Hepatocyte (in vitro differentiated cells): Measurements from ENCODE around the gene SFT2D2. TPM values are rescaled to one million over a fixed set of nuclear protein-coding genes. Genes with fewer than 3 reads are reported as not detected.

ENCODE experiments used
- DNase-seq: peaks from one replicate; pipeline ENCODE4 v3.0.0-alpha.2; 2016; ENCODE audit warnings: low spot score
- H2AFZ ChIP-seq: fragments of 200-600 bp; sonication (generic); 2 replicates; pipeline ENCODE4 v1.6.0; 2016; ENCODE audit warnings: antibody characterized with exemption, mild to moderate bottlenecking
- H3K27ac ChIP-seq: fragments of 200-600 bp; sonication (generic); 2 replicates; pipeline ENCODE4 v1.5.1; 2016; ENCODE audit warnings: mild to moderate bottlenecking
- H3K27me3 ChIP-seq: fragments of 200-600 bp; sonication (generic); 2 replicates; pipeline ENCODE4 v1.6.1; 2016
- H3K36me3 ChIP-seq: fragments of 200-600 bp; sonication (generic); replicated peaks from 2 replicates; pipeline ENCODE4 v1.5.1; 2016; ENCODE audit warnings: low read depth; ENCODE audit not compliant: insufficient read depth
- H3K4me1 ChIP-seq: fragments of 200-600 bp; sonication (generic); 2 replicates; pipeline ENCODE4 v1.5.1; 2016; ENCODE audit warnings: mild to moderate bottlenecking, moderate library complexity; ENCODE audit not compliant: insufficient read depth
- H3K4me2 ChIP-seq: fragments of 200-600 bp; sonication (generic); 2 replicates; pipeline ENCODE4 v1.6.0; 2016
- H3K4me3 ChIP-seq: fragments of 200-600 bp; sonication (generic); 2 replicates; pipeline ENCODE4 v1.5.1; 2016; ENCODE audit warnings: mild to moderate bottlenecking
- H3K79me2 ChIP-seq: fragments of 200-600 bp; sonication (generic); 2 replicates; pipeline ENCODE4 v1.6.0; 2017; ENCODE audit warnings: mild to moderate bottlenecking
- H3K9me2 ChIP-seq: fragments of 200-600 bp; sonication (generic); replicated peaks from 2 replicates; pipeline ENCODE4 v1.6.0; 2017; ENCODE audit warnings: mild to moderate bottlenecking; ENCODE audit not compliant: insufficient read depth
- H3K9me3 ChIP-seq: fragments of 200-600 bp; sonication (generic); 2 replicates; pipeline ENCODE4 v1.5.1; 2016; ENCODE audit warnings: low read depth, mild to moderate bottlenecking
- H4K20me1 ChIP-seq: fragments of 200-600 bp; sonication (generic); 2 replicates; pipeline ENCODE4 v1.6.0; 2016; ENCODE audit warnings: mild to moderate bottlenecking; ENCODE audit not compliant: insufficient read depth, poor library complexity, severe bottlenecking
- CTCF ChIP-seq: fragments of 200-600 bp; sonication (generic); IDR thresholded peaks from 2 replicates; pipeline ENCODE4 v1.5.1; 2016; ENCODE audit warnings: antibody characterized with exemption, mild to moderate bottlenecking; ENCODE audit not compliant: poor library complexity
- EZH2 ChIP-seq: fragments of 200-600 bp; sonication (generic); IDR thresholded peaks from 2 replicates; pipeline ENCODE4 v1.6.1; 2016; ENCODE audit warnings: antibody characterized with exemption, mild to moderate bottlenecking, borderline replicate concordance
- EZH2phosphoT487 ChIP-seq: fragments of 200-600 bp; sonication (generic); IDR thresholded peaks from one replicate; pipeline ENCODE4 v1.6.1; 2018; ENCODE audit warnings: antibody characterized with exemption, mild to moderate bottlenecking, low read depth, moderate library complexity; ENCODE audit not compliant: unreplicated experiment, severe bottlenecking
- WGBS: methylation state at CpG from one replicate; pipeline ENCODE4 v1.1.6; 2016; ENCODE audit warnings: low lambda C conversion rate; ENCODE audit errors: missing lambda C conversion rate; 5-methylcytosine and 5-hydroxymethylcytosine counted together
- polyA plus RNA-seq: library from polyadenylated mRNA; unstranded; fragments of >200 nt; fragmentation: Nextera tagmentation; extraction: Ambion mirVana; gene quantifications from 2 replicates; pipeline ENCODE4 v1.2.1, GENCODE V29; 2016
- total RNA-seq: library from RNA; depleted of rRNA; stranded (reverse); fragments of >200 nt; gene quantifications from 2 replicates; pipeline ENCODE4 v1.2.3, GENCODE V29; 2014

SFT2D2 gene
- total and polyA plus RNA-seq, 2 experiments from 2014 or later, result 31.5 to 36.9 TPM

DNA sequence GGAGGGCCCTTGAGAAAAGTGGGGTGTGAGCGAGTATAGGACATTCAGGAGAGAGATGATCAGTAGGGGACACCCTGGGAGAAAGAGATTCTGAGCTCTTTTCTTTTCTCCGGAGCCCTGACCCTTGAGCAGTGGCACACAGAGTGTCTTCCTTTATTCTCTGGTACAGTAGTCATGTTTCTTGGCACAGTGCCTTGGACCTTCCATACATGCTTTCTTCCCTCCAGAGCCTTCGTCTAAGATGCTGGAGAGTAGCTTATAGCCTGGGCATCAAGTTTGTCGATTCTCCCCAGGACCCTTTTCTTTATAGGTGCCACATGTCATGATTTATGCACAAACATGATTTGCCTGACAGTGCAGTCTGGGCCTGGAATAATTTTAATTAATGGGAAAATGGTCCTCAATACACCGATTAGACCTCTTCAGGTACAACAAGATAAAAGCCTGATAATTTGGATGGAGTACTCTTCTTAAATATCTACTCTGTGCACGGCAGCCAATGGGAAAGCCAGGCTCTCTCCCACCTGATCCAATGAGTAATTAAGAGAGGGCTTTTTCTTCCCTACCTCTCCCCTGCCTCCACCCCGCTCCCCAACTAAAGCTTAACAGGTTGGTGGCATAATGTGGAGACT is 54.6 kb downstream of the SFT2D2 start, which contains the start of gene TBX19:
Gene TBX19 (plus strand): TSS at position 582 of the 632 bp plus-strand sequence. CDS start 214 bp downstream, outside the sequence.
- Histone ChIP-seq H3K4me3 (no peak within 1 kb of the TSS), H3K36me3 (no peaks in the 10 kb centered on the region), H3K4me1 (no peaks in the 10 kb centered on the region), H3K27me3 (no peaks in the 10 kb centered on the region), H3K9me2 (no peaks in the 10 kb centered on the region), H3K4me2 (no peak within 1 kb of the TSS), H3K27ac (no peak within 1 kb of the TSS), H2AFZ (no peak within 1 kb of the TSS), H3K79me2 (no peaks in the 10 kb centered on the region), H4K20me1 (no peaks in the 10 kb centered on the region), H3K9me3 (no peaks in the 10 kb centered on the region)
- no peak for TF ChIP-seq CTCF
- no peak for TF ChIP-seq EZH2phosphoT487
- TF ChIP-seq EZH2, result no peak
- DNase-seq, result no peak
- 93% methylated on average over 7 of the region's 7 CpGs for WGBS

GRCh38 chr1:168281603-168282325 is 56.0 kb downstream of the SFT2D2 start:
- no peak overlapping the region for H3K4me3 ChIP-seq
- no peaks in the 10 kb centered on the region for H3K36me3 ChIP-seq
- H3K9me2 ChIP-seq, result no peaks in the 10 kb centered on the region
- H3K27me3 ChIP-seq, result no peaks in the 10 kb centered on the region
- DNase-seq, result no peak
- TF ChIP-seq EZH2 (no peak), CTCF (no peak), EZH2phosphoT487 (no peak)
- H3K4me2 ChIP-seq, result no peak overlapping the region
- H4K20me1 ChIP-seq, result no peaks in the 10 kb centered on the region
- no peak overlapping the region for H3K27ac ChIP-seq
- whole genome bisulfite sequencing, result 83% methylated on average over 11 of the region's 11 CpGs
- H3K4me1 ChIP-seq, result no peaks in the 10 kb centered on the region
- no peaks in the 10 kb centered on the region for H3K79me2 ChIP-seq
- no peak overlapping the region for H2AFZ ChIP-seq
- H3K9me3 ChIP-seq, result no peaks in the 10 kb centered on the region

DNA sequence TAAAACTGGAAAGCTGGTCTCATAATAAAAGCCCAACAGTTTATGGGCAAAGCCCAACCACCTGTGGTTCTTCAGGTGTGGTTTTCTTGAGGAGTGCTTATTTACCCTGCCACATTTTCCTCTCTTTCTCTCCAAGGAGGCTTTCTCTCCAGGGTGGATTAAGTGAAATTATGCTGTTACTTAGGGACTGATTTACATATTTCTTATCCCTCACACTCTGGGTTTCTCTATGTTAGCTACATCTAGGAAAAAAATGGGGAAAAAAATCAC is 59.7 kb downstream of the SFT2D2 start:
- TF ChIP-seq EZH2, result no peak
- no peak for TF ChIP-seq EZH2phosphoT487
- TF ChIP-seq CTCF, result no peak
- Histone ChIP-seq H3K27me3 (no peaks in the 10 kb centered on the region), H3K9me3 (no peaks in the 10 kb centered on the region), H2AFZ (no peak overlapping the region), H3K27ac (no peak overlapping the region), H3K4me1 (no peaks in the 10 kb centered on the region), H3K4me3 (no peak overlapping the region), H3K4me2 (no peak overlapping the region), H3K36me3 (no peaks in the 10 kb centered on the region), H4K20me1 (no peaks in the 10 kb centered on the region), H3K79me2 (no peaks in the 10 kb centered on the region), H3K9me2 (no peaks in the 10 kb centered on the region)
- DNase-seq, result no peak
